HepG2 (cell line): ENCODE measurements around the gene DDX23. TPM values are rescaled to one million over a fixed set of nuclear protein-coding genes. Genes with fewer than 3 reads are reported as not detected.

Experiments
- ARHGAP35 ChIP-seq: sonication (generic); formaldehyde crosslinking; IDR thresholded peaks from 2 replicates; pipeline ENCODE4 v1.9.0; 2022; ENCODE audit warnings: mild to moderate bottlenecking, inconsistent platforms, moderate library complexity, missing genetic modification reagents, borderline replicate concordance
- ARNT ChIP-seq: fragments of 450-650 bp; IDR thresholded peaks from 2 replicates; pipeline ENCODE4 v1.6.1; 2017
- DNMT1 ChIP-seq: sonication (generic); formaldehyde crosslinking; IDR thresholded peaks from 2 replicates; pipeline ENCODE4 v1.5.1; 2020; ENCODE audit warnings: mild to moderate bottlenecking, missing genetic modification reagents
- EP300 ChIP-seq, 3 experiments: sonication (generic) in 1 of 3; formaldehyde crosslinking in 1 of 3; IDR thresholded peaks; 2 replicates each; pipeline versions ENCODE4 v1.5.1 to v1.6.1; 2011 to 2020; ENCODE audit warnings: low read depth in 2 of 3, low read length in 2 of 3, borderline replicate concordance in 1 of 3, improper control_type of control experiment in 1 of 3, mild to moderate bottlenecking in 1 of 3, missing genetic modification reagents in 1 of 3, moderate library complexity in 1 of 3
- GZF1 ChIP-seq: sonication (generic); formaldehyde crosslinking; IDR thresholded peaks from 2 replicates; pipeline ENCODE4 v1.5.1; 2020; ENCODE audit warnings: mild to moderate bottlenecking, missing genetic modification reagents
- HDAC1 ChIP-seq: sonication (generic); formaldehyde crosslinking; IDR thresholded peaks from 2 replicates; pipeline ENCODE4 v1.5.1; 2020; ENCODE audit warnings: mild to moderate bottlenecking, missing genetic modification reagents
- ONECUT2 ChIP-seq: sonication (generic); formaldehyde crosslinking; IDR thresholded peaks from 2 replicates; pipeline ENCODE4 v1.4.0; 2020; ENCODE audit warnings: missing genetic modification reagents
- PAX8 ChIP-seq: sonication (generic); formaldehyde crosslinking; IDR thresholded peaks from 2 replicates; pipeline ENCODE4 v1.8.0; 2022; ENCODE audit warnings: mild to moderate bottlenecking, missing genetic modification reagents, borderline replicate concordance
- RORA ChIP-seq: sonication (generic); formaldehyde crosslinking; IDR thresholded peaks from 2 replicates; pipeline ENCODE4 v1.5.0; 2020; ENCODE audit warnings: mild to moderate bottlenecking, missing genetic modification reagents, moderate library complexity
- SALL2 ChIP-seq: sonication (generic); formaldehyde crosslinking; IDR thresholded peaks from 2 replicates; pipeline ENCODE4 v1.8.1; 2023; ENCODE audit warnings: mild to moderate bottlenecking, missing genetic modification reagents, inconsistent platforms
- STAG1 ChIP-seq: sonication (generic); formaldehyde crosslinking; IDR thresholded peaks from 2 replicates; pipeline ENCODE4 v1.4.0; 2020; ENCODE audit warnings: missing genetic modification reagents
- THAP11 ChIP-seq: IDR thresholded peaks from 2 replicates; pipeline ENCODE4 v1.6.1; 2016; ENCODE audit warnings: missing biosample characterization, missing genetic modification reagents
- THYN1 ChIP-seq: sonication (generic); formaldehyde crosslinking; IDR thresholded peaks from 2 replicates; pipeline ENCODE4 v1.8.1; 2023; ENCODE audit warnings: low read depth, mild to moderate bottlenecking, moderate library complexity, missing genetic modification reagents, borderline replicate concordance
- ZIK1 ChIP-seq: sonication (generic); formaldehyde crosslinking; IDR thresholded peaks from 2 replicates; pipeline ENCODE4 v1.5.0; 2020; ENCODE audit warnings: mild to moderate bottlenecking, low read depth, missing genetic modification reagents, borderline replicate concordance
- ZNF234 ChIP-seq: sonication (generic); formaldehyde crosslinking; conservative IDR thresholded peaks from 2 replicates; pipeline ENCODE4 v1.5.1; 2020; ENCODE audit warnings: mild to moderate bottlenecking, missing genetic modification reagents
- ZNF367 ChIP-seq: sonication (generic); formaldehyde crosslinking; IDR thresholded peaks from 2 replicates; pipeline ENCODE4 v1.4.0; 2020; ENCODE audit warnings: missing genetic modification reagents, borderline replicate concordance
- ZNF431 ChIP-seq: sonication (generic); formaldehyde crosslinking; IDR thresholded peaks from 2 replicates; pipeline ENCODE4 v1.9.0; 2022; ENCODE audit warnings: missing genetic modification reagents, low read depth, mild to moderate bottlenecking, borderline replicate concordance
- ZNF44 ChIP-seq: sonication (generic); formaldehyde crosslinking; IDR thresholded peaks from 2 replicates; pipeline ENCODE4 v1.5.1; 2020; ENCODE audit warnings: mild to moderate bottlenecking, missing genetic modification reagents
- ZNF749 ChIP-seq: sonication (generic); formaldehyde crosslinking; IDR thresholded peaks from 2 replicates; pipeline ENCODE4 v1.8.0; 2022; ENCODE audit warnings: mild to moderate bottlenecking, missing genetic modification reagents, moderate library complexity, borderline replicate concordance
- ZNF792 ChIP-seq: IDR thresholded peaks from 2 replicates; pipeline ENCODE4 v1.6.1; 2016
- polyA plus RNA-seq, 8 experiments: library from polyadenylated mRNA; depleted of rRNA in 3 of 8; stranded (reverse) in 7 of 8; unstranded in 1 of 8; fragments of >200 nt; fragmentation: Illumina TruSeq in 4 of 8; extraction: Trizol in 4 of 8; gene quantifications; 2 replicates each; pipeline versions ENCODE4 v1.2.1 to v1.2.3, GENCODE V29; 2011 to 2016; ENCODE audit warnings: low read depth in 4 of 8, missing spikeins in 1 of 8, mixed read lengths in 1 of 8; ENCODE audit not compliant: insufficient read depth in 1 of 8
- total RNA-seq, 5 experiments: library from RNA; depleted of rRNA; stranded (reverse); fragments of >200 nt; fragmentation: Illumina TruSeq; extraction: Trizol; gene quantifications; 2 replicates each; pipeline ENCODE4 v1.2.3, GENCODE V29; 2016; ENCODE audit warnings: low read depth in 1 of 5
- TF ChIP-seq, protein P1 (sequence below): sonication (generic); formaldehyde crosslinking; IDR thresholded peaks from 2 replicates; pipeline ENCODE4 v1.5.1; 2020; ENCODE audit warnings: mild to moderate bottlenecking, missing genetic modification reagents
- TF ChIP-seq, protein P2 (sequence below): sonication (generic); formaldehyde crosslinking; IDR thresholded peaks from 2 replicates; pipeline ENCODE4 v1.4.0; 2020; ENCODE audit warnings: low read depth, missing genetic modification reagents

DDX23 gene
- total and polyA plus RNA-seq, 2 of the 13 experiments (the other 11 are each of a cell fraction or from before 2014, with no cell fraction given), result 35.7 to 90.0 TPM

DNA sequence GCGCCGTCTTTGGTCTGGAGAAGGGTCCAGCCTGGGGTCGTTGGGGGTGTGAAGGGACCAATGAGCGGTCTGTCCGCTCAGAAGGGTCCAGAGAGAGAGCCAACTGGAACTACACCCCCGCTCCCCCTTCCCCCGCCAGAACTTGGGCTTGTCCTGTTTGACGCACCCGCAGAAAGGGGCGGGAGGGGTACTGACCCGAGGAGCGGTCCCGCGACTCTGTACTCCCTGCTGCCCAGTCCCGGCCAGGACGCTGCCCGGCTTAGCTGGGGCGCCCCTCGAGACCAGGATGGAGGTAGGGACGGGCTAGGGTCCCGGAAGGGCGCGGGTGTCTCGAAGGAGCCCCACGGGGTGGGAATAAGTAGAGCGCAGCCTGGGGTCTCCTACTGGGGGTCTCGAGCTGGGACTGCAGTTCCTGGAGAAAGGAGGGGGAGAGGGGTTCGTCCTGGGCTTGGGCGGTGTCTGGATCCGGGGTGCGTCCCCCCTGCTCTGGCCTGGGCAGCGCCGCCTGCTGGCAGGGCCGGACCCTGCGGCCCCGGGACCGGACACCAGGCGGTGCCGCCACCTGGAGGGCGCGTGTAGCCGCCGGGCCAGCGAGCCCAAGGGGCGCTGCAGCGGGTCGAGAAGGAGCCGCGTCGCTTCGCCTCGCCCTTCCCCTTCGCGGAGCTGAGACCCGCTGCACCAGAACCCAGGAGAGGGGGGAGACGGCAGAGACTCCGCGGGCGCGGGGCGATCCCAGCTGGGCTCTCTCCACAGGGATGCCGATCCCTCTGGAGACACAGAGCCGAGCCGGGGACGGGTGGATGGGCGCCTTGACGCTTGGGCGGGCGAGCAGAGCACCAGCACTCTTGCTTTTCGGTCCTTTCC lies 37.5 kb downstream of the DDX23 start (continued):
- TF ChIP-seq THAP11 (CRISPR knock-in tag) (peak; percentile 43; the same call in 1 of the 2 replicates), RORA (CRISPR knock-in tag) (no peak), SALL2 (no peak; the same call in 1 of the 2 replicates), DNMT1 (CRISPR knock-in tag) (no peak), ONECUT2 (no peak), EP300 (IDR thresholded peaks at IDR 0.05; ENCODE audit: low read depth in 2 of 2, low read length in 2 of 2) (no peak), EP300 (CRISPR knock-in tag; IDR thresholded peaks at IDR 0.05; ENCODE audit: borderline replicate concordance) (0 out of 2 replicates have a peak, but pooled peaks have one; percentile 5), ZNF792 (peak; percentile 46; the same call in 1 of the 2 replicates), STAG1 (peak; percentile 68), THYN1 (CRISPR knock-in tag) (no peak), ZNF367 (CRISPR knock-in tag) (no peak), ZNF431 (CRISPR knock-in tag) (no peak), GZF1 (CRISPR knock-in tag) (no peak), ARNT (no peak), ARHGAP35 (peak; percentile 57; the same call in 1 of the 2 replicates), HDAC1 (CRISPR knock-in tag) (peak; percentile 66; the same call in 1 of the 2 replicates), ZIK1 (CRISPR knock-in tag) (no peak), ZNF44 (CRISPR knock-in tag) (no peak), ZNF234 (CRISPR knock-in tag) (no peak), ZNF749 (CRISPR knock-in tag) (no peak), PAX8 (CRISPR knock-in tag) (no peak)
- TF ChIP-seq, protein P1, sequence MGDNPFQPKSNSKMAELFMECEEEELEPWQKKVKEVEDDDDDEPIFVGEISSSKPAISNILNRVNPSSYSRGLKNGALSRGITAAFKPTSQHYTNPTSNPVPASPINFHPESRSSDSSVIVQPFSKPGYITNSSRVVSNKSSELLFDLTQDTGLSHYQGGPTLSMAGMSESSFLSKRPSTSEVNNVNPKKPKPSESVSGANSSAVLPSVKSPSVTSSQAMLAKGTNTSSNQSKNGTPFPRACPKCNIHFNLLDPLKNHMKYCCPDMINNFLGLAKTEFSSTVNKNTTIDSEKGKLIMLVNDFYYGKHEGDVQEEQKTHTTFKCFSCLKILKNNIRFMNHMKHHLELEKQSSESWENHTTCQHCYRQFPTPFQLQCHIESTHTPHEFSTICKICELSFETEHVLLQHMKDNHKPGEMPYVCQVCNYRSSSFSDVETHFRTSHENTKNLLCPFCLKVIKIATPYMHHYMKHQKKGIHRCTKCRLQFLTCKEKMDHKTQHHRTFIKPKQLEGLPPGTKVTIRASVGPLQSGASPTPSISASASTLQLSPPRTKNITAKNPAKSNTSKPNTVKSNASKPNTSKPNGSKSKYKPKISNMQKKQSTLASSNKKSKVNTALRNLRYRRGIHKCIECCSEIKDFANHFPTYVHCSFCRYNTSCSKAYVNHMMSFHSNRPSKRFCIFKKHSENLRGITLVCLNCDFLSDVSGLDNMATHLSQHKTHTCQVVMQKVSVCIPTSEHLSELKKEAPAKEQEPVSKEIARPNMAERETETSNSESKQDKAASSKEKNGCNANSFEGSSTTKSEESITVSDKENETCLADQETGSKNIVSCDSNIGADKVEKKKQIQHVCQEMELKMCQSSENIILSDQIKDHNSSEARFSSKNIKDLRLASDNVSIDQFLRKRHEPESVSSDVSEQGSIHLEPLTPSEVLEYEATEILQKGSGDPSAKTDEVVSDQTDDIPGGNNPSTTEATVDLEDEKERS (CRISPR knock-in tag), result no peak
- TF ChIP-seq, protein P2, sequence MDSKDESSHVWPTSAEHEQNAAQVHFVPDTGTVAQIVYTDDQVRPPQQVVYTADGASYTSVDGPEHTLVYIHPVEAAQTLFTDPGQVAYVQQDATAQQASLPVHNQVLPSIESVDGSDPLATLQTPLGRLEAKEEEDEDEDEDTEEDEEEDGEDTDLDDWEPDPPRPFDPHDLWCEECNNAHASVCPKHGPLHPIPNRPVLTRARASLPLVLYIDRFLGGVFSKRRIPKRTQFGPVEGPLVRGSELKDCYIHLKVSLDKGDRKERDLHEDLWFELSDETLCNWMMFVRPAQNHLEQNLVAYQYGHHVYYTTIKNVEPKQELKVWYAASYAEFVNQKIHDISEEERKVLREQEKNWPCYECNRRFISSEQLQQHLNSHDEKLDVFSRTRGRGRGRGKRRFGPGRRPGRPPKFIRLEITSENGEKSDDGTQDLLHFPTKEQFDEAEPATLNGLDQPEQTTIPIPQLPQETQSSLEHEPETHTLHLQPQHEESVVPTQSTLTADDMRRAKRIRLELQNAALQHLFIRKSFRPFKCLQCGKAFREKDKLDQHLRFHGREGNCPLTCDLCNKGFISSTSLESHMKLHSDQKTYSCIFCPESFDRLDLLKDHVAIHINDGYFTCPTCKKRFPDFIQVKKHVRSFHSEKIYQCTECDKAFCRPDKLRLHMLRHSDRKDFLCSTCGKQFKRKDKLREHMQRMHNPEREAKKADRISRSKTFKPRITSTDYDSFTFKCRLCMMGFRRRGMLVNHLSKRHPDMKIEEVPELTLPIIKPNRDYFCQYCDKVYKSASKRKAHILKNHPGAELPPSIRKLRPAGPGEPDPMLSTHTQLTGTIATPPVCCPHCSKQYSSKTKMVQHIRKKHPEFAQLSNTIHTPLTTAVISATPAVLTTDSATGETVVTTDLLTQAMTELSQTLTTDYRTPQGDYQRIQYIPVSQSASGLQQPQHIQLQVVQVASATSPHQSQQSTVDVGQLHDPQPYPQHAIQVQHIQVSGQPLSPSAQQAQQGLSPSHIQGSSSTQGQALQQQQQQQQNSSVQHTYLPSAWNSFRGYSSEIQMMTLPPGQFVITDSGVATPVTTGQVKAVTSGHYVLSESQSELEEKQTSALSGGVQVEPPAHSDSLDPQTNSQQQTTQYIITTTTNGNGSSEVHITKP (CRISPR knock-in tag), result no peak
